NB4 (cell line): ENCODE results near the gene IRAG1.

Experiments used
- DNase-seq: peaks from one replicate; pipeline ENCODE4 v3.0.0; 2010; ENCODE audit warnings: low read depth
- H3K4me3 ChIP-seq: one replicate; pipeline ENCODE4 v1.5.1; 2011; ENCODE audit warnings: mild to moderate bottlenecking, low read depth, low read length, moderate library complexity
- MAX ChIP-seq: IDR thresholded peaks from 2 replicates; pipeline ENCODE4 v1.6.1; 2011; ENCODE audit warnings: low read depth, low read length
- MYC ChIP-seq: IDR thresholded peaks from 2 replicates; pipeline ENCODE4 v1.6.1; 2011; ENCODE audit warnings: low read depth, low read length
- POLR2A ChIP-seq: IDR thresholded peaks from 2 replicates; pipeline ENCODE4 v1.6.1; 2011; ENCODE audit warnings: mild to moderate bottlenecking; ENCODE audit not compliant: insufficient read length; ENCODE audit errors: extremely low read depth
- TF ChIP-seq, protein P1 (sequence below): IDR thresholded peaks from one replicate; pipeline ENCODE4 v1.5.1; 2012; ENCODE audit warnings: low read depth, low read length

Gene IRAG1, protein sequence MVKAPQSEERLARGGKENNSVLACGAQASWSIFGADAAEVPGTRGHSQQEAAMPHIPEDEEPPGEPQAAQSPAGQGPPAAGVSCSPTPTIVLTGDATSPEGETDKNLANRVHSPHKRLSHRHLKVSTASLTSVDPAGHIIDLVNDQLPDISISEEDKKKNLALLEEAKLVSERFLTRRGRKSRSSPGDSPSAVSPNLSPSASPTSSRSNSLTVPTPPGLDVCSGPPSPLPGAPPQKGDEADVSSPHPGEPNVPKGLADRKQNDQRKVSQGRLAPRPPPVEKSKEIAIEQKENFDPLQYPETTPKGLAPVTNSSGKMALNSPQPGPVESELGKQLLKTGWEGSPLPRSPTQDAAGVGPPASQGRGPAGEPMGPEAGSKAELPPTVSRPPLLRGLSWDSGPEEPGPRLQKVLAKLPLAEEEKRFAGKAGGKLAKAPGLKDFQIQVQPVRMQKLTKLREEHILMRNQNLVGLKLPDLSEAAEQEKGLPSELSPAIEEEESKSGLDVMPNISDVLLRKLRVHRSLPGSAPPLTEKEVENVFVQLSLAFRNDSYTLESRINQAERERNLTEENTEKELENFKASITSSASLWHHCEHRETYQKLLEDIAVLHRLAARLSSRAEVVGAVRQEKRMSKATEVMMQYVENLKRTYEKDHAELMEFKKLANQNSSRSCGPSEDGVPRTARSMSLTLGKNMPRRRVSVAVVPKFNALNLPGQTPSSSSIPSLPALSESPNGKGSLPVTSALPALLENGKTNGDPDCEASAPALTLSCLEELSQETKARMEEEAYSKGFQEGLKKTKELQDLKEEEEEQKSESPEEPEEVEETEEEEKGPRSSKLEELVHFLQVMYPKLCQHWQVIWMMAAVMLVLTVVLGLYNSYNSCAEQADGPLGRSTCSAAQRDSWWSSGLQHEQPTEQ

DNA sequence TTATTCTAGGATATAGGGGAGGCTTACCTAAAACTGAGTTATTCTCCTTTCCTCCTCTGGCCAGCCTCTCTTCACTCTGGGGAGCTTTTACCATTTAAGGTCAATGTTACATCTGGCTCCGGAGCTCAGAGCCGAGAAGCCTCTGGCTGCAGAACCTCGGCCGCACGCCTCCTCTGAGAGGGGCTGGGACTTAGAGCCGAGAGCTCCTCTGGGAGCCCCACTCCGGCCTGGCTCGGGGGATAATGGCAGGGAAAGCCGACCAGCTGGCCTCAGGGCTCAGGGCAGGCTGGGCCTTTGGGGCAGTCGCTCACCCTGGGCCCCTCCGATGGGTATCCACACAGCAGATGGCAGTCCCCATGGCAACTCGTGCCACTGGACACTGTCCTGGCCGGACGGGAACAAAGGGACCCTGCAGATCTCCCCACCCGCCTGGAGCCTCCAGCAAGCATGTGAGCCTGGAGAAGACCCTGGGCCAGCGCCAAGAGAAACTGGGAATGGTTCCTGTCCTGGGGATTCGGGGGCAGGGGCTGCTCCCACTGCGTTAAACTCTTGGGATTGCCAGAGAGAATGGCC, at the start of gene IRAG1:
Gene IRAG1, minus strand, starts transcription at position 247 of the 573 bp plus-strand sequence. Its CDS starts 153 bp downstream, at position 94.
- DNase-seq = no peak
- TF ChIP-seq MAX = no peak
- TF ChIP-seq POLR2A = no peak
- TF ChIP-seq, protein P1, sequence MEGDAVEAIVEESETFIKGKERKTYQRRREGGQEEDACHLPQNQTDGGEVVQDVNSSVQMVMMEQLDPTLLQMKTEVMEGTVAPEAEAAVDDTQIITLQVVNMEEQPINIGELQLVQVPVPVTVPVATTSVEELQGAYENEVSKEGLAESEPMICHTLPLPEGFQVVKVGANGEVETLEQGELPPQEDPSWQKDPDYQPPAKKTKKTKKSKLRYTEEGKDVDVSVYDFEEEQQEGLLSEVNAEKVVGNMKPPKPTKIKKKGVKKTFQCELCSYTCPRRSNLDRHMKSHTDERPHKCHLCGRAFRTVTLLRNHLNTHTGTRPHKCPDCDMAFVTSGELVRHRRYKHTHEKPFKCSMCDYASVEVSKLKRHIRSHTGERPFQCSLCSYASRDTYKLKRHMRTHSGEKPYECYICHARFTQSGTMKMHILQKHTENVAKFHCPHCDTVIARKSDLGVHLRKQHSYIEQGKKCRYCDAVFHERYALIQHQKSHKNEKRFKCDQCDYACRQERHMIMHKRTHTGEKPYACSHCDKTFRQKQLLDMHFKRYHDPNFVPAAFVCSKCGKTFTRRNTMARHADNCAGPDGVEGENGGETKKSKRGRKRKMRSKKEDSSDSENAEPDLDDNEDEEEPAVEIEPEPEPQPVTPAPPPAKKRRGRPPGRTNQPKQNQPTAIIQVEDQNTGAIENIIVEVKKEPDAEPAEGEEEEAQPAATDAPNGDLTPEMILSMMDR = no peak
- TF ChIP-seq MYC = no peak
- H3K4me3 ChIP-seq = no peak within 1 kb of the TSS

DNA sequence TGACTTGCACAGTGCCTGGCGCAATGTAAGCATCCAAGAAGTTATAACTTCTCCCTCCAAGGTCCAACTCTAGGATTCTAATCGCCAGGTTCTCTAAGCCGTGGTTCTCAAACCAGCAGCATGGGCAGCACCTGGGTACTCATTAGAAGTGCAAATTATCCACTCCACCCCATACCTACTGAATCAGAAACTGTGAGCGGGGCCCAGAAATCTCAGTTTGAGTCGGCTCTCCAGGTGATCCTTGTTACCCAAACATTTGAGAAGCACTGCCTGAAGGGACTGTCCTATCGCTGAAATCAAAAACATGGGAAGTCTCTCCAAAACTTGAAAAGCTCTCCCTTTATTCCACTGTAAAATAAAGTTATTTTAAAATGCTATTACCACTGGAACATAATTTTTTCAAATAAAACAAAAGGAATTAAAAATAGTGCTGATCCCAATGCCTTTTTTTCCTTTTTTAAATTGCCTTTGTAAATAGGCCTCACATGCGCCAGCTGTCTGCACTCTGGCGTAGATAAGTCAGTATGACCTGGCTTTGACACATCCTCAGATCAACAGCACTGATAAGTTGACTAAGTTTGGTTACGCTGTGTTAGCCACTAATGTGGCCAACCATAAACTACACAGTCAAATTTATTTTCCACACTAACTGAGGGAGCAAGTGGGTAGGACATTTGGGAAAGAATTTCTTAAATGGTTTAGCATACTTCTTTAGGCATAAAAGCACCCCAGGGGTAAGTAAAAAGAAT, 49.1 kb upstream of the IRAG1 start:
- H3K4me3 ChIP-seq = peak overlapping the region; percentile 12
- TF ChIP-seq MYC = peak; percentile 48; the same call in 1 of the 2 replicates
- peak; percentile 39; the same call in 1 of the 2 replicates for TF ChIP-seq MAX
- TF ChIP-seq, protein P1 = no peak
- no peak for TF ChIP-seq POLR2A
- DNase-seq = peak; percentile 73

GRCh38 chr11:10735481-10736475, 42.2 kb upstream of the IRAG1 start:
- TF ChIP-seq POLR2A = no peak
- peak; percentile 71 for TF ChIP-seq MAX
- TF ChIP-seq, protein P1 = peak; percentile 82
- TF ChIP-seq MYC = peak; percentile 83
- no peak overlapping the region for H3K4me3 ChIP-seq
- peak; percentile 97 for DNase-seq

DNA sequence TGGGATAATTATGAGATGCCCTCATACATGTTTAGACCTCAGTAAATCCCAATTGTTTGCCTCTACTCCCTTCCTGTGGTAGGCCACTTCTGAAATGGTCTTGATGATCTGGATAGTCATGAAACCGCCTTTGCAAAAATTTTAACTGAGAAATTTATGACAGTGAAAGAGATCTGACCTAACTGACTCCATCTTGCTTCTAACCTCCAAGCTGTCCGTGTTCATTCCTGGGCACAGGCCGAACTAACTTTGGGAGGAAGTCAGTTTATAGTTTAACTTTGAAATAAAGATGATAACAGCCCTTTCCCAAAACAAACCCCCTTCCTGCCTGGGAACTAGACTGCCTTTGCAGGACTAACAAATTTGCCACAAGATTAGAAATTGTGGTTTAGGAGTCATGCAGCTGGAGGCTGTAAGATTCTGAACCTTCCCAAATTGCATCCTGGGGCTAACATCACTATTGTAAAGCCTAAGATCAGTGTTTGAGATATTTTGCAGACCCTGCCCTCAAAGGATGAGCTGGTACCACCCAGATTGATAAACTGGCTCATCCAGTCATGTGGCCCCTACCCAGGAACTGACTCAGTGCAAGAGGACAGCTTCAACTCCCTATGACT, 37.6 kb upstream of the IRAG1 start:
- H3K4me3 ChIP-seq = no peak overlapping the region
- TF ChIP-seq, protein P1 = no peak
- TF ChIP-seq MAX (no peak), MYC (no peak), POLR2A (no peak)
- no peak for DNase-seq
